ENCODE data around the gene KCTD12.
A peak's percentile ranks its signal among the peaks of the same experiment; 100 is the strongest.

Gene KCTD12

DNA sequence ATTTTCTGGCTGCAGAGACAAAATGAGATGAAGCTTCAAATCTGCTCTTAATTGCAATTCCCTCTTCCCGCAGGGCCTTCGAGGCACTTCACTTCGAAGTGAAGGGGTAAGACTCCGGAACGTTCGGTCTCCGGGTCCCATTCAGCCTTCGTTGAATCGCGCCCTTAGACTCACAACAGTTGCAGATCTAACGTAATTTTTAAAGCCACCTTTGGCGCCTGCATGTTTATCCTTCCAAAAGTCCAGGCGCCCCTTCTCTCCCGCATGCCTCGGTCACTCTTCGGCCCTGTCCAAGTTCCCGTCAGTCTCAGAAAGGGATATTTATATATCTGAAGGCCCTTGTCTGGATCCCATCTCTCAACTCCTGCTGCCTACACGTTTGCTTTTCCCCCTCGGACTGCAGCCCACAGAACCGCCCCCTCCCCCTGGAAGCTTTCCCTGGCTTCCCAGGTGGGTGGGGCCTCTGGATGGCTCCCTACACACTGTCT lies 915 bp upstream of the KCTD12 start:
- peak; percentile 26 for DNase-seq (ENCODE audit: low read depth, low spot score)

DNA sequence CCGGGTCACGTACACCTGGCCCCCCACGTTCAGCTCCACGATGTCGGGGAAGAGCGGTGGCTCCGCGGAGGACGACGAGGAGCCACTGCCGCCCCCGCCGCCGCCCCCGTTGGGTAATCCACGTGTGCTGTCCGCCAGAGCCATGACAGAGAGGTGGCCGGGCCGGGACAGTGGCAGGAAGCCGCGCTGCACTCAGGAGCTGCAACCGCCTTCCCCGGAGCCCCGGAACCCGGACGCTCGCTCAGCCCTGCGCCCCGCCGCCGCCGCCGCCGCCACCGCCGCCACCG lies 257 bp downstream of the KCTD12 start:
- DNase-seq (ENCODE audit: low read depth, low spot score), result no peak

- DNase-seq (ENCODE audit: low read depth, low spot score), result peak; percentile 57
Measured at GRCh38 chr13:76885203-76886004, 801 bp downstream of the KCTD12 start.

GRCh38 chr13:76884907-76885202 lies 1.4 kb downstream of the KCTD12 start:
- no peak for DNase-seq (ENCODE audit: low read depth, low spot score)

DNA sequence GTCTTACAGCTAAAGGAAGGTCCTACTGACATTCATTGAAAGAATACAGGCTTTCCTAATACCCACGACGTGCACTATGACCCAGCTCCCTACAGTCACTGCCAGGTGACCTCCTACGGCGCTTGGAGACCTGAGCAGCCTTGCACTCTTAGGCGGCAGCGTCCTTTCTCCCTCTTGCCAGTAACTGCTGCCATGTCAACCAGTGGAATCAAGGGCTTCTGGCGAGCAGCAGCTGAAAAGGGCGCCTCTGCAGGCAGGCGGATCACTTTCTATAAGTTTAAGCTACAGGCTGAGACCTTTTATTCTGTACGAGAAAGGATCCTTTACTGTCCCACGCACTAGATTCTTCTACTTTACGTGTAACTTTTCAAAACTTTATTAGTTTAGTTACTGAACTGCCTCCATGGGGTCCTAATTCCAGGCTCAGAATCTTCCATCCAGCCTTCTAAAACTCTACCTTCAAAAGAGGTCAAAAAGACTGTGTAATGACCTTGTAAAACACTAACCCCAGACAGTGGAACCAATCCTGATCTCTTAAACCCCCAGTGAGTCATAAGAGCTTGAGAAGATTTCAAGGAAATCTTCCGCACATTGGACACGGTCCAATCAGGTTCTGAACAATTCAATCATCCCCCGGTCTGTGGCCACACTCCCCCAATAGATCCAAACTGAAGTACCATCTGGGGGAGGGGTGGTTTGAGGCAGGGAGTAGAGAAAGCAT lies 1.9 kb downstream of the KCTD12 start:
- DNase-seq (ENCODE audit: low read depth, low spot score), result peak; percentile 20

DNA sequence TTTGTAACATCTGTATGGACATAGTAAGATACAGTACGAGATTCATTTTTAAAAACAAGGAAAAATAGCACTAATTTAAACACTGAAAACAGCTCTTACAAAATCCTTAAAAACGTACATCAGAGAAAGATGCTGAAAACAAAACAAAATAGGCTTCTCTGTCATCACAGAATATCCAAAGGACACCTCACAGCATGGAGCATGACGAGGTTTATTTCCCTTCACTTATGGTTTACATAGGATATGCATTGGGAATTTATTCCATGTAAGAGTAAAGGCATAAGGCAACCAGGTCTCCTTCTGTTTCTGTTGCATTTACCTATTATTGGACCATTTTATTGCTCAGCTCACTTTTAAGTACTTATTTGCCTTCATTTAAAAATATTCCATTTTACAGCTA lies 3.0 kb downstream of the KCTD12 start:
- no peak for DNase-seq (ENCODE audit: low read depth, low spot score)

GRCh38 chr13:76882431-76882830 lies 3.8 kb downstream of the KCTD12 start:
- DNase-seq (ENCODE audit: low read depth, low spot score), result no peak

- no peak for DNase-seq (ENCODE audit: low read depth, low spot score)
Measured at GRCh38 chr13:76879883-76880270, 6.3 kb downstream of the KCTD12 start.

DNA sequence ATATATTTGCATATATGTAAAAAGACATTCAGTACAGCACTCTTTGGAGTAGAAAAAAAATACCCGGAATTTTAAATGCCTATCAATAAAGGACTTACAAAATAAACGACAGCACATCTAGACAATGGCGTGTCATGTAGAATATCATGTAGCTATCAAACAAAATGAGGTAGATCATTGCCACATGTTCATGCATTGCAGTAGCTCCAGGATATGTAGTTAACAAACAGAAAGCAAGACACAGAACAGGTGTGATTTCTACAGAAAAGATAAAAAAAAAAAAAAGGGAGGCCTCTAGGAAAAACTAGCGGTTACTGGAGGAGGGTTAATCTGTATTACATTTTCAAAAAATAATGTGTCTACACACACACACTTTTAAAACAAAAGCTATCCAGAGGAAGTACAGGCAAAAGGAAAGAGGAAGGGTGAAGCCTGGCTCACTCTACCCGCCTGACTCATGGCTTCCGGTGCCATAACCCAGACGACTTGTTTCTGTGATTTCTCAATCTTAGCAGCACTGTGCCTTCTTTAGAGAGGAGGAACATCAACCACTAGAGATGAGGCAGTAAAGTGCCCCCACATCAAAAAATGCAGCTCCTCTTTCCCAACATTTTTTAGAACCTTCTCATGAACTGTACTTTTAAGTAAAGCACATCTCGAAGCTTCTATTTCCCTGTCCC lies 6.9 kb downstream of the KCTD12 start:
- no peak for DNase-seq (ENCODE audit: low read depth, low spot score)

- DNase-seq (ENCODE audit: low read depth, low spot score), result no peak
Measured at GRCh38 chr13:76878043-76878442, 8.2 kb downstream of the KCTD12 start.

DNA sequence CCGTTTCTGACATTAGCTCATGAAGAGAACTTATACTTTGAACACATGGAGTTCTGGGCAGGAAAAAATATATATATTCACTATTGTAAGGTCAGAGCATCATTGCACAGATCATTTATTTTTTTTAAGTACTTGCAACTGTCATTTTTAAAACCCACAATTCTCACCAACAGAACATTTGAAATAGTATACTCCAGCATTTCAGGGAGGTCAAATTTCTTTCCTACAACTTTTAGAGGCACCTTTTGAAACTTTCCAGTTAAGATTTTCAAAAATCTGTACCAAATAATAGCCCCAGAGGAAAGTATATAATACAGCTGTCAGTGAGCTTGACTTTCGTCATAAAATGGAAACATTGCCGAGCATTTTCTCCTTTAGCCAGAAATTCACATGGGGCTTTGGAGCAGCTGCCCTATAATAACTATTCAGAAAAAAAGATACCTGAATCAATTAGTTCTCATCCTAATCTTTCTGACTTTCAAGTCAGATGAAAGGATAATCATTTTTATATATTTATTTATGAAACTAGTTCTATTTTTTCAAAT lies 10.9 kb downstream of the KCTD12 start:
- DNase-seq (ENCODE audit: low read depth, low spot score), result no peak

DNA sequence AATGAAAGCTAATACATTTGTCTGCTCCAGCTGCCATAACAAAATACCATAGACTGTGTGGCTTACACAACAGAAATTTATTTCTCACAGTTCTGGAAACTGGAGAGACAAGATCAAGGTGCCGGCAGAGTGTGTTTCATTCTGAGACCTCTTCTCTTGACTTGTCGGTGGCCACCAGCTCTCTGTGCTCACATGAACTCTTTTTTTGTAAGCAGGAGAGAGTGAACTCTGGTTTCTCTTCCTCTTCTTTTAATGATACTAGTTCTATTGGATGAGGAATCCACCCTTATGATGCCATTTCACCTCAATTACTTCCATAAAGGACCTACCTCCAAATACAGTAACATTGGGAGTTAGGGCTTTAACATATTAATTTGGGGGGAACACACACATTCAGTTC lies 11.7 kb downstream of the KCTD12 start:
- DNase-seq (ENCODE audit: low read depth, low spot score), result no peak

GRCh38 chr13:76873445-76873844 lies 12.8 kb downstream of the KCTD12 start:
- DNase-seq (ENCODE audit: low read depth, low spot score), result no peak

GRCh38 chr13:76872675-76873074 lies 13.5 kb downstream of the KCTD12 start:
- no peak for DNase-seq (ENCODE audit: low read depth, low spot score)

- DNase-seq (ENCODE audit: low read depth, low spot score), result no peak
Measured at GRCh38 chr13:76871432-76871831, 14.8 kb downstream of the KCTD12 start.

DNA sequence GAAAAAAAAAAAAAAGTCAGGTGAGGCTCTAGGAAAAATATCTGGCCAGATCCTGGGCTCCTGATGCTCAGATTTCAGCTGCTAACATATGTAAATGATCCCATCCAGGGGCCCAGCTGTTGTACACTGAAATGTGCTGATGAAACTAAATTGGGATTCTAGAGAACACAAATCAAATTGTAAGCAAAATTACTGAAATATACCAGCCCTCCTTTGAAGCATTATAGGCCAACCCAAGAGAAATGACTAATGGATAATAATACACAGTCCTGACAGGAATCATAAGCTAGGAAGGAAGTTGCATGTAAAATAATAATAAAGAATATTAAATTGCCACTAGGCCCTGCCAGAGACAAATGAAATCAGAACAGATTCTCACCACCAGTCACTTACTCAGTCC lies 17.8 kb downstream of the KCTD12 start:
- DNase-seq (ENCODE audit: low read depth, low spot score), result no peak

DNA sequence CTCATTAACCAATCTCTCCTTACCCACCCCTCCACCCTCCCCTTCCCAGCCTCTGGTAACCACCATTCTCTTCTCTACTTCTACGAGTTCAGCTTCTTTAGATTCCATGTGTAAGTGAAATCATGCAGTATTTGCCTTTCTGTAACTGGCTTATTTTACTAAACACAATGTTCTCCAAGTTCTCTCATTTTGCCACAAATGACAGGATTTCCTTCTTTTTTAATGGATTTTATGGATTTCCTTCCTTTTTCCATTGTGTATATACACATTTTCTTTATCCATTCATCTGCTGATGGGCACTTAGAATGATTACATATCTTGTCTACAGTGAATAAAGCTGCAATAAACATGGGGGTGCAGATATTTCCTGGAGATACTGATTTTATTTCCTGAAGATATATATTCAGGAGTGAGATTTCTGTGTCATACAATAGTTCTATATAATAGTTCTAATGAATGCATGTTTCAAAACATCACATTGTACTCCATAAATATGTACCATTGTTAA lies 20.2 kb downstream of the KCTD12 start:
- DNase-seq (ENCODE audit: low read depth, low spot score), result no peak

DNA sequence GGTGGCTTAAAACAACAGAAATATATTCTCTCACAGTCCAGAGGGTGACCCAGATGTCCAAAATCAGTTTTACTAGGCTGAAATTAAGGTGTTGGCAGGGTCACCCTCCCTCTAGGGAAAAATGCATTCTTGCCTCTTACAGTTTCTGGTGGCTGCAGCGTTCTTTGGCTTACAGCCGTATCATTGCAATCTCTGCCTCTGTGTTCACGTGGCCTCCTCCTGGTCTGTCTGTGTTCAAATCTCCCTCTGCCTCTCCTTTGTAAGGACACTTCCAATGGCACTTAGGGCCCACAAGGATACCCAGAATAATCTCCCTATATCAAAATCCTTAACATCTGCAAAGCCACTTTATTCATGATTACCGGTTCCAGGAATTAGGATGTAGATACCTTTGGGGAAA lies 21.1 kb downstream of the KCTD12 start:
- DNase-seq (ENCODE audit: low read depth, low spot score), result no peak

GRCh38 chr13:76864259-76864658 lies 21.9 kb downstream of the KCTD12 start:
- no peak for DNase-seq (ENCODE audit: low read depth, low spot score)

GRCh38 chr13:76863022-76863421 lies 23.2 kb downstream of the KCTD12 start:
- no peak for DNase-seq (ENCODE audit: low read depth, low spot score)

DNA sequence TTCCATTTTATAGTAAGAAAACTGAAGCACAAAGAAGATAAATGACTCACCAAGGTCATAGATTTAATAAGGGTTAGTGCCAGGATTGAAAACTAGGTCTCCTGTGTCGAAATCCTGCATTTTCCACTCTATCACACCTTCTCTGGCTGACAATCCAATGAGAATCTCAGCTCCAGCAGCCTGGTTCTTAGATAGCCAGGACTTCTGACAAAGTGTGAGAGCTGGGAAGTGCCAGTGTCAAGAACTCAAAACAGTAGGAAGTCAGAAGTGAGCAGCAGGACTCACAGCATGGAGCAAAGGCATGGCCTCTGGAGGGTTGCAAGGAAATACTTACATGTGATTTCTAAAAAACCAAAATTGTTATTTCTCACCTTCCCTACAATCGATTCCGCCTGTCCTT lies 24.3 kb downstream of the KCTD12 start:
- no peak for DNase-seq (ENCODE audit: low read depth, low spot score)

DNA sequence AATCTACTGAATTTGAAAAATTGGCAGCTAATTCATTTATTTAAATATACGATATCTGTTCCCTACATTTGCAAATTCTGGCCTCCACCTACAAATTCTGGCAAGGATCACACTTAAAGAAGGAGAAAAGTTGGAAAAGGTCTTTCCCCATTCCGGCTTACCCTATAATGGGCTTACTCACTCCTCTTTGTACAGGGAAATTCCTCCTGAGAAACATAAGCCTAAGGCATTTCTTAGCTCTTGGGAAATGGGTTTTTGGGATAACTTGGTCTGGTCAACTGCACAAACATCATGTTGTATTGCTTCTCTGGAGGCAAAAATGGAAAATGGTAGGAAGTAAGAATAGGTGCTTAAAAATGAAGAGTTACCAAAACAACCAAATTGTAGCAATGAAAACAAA lies 25.5 kb downstream of the KCTD12 start:
- no peak for DNase-seq (ENCODE audit: low read depth, low spot score)

All from ELF-1 (cell line).